GM19238 (cell line): ENCODE data around the gene CRYZL1.
"Not testable (repeated sequence)": the region's sequence is repeated elsewhere in the genome, so short reads cannot be mapped to it uniquely, and the experiment has no call there.

Experiments
- DNase-seq: peaks from one replicate; pipeline ENCODE4 v3.0.0; 2011; ENCODE audit warnings: low spot score; ENCODE audit not compliant: insufficient read length

CRYZL1 gene

DNA sequence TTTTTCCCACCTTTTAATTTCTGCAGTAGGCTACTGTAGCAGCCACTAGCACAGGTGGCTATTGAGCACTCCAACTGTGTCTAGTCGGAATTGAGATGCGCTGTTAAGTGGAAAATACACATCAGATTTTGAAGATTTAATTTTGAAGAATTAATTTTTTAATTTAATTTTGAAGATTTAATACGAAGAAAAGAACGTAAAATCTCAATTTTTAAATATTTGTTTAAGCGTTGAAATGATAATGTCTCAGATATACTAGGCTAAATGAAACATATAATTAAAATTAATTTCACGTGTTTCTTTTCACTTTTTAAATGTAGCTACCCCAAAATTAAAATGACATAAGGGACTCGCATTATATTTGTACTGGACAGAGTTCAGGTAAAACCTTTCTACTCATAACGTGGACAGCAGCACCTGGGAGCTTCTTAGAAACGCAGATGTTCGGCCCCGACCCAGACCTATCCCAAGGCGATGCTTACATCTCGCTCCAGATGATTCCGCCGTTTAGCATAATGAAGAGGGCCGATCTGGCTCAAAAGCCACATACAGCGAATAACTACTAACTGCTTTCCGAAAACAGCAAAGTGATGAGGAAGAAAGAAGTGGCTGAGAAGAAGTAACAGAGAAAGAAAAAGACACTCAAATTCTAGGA is 717 bp downstream of the CRYZL1 start:
- peak; percentile 5 for DNase-seq

DNA sequence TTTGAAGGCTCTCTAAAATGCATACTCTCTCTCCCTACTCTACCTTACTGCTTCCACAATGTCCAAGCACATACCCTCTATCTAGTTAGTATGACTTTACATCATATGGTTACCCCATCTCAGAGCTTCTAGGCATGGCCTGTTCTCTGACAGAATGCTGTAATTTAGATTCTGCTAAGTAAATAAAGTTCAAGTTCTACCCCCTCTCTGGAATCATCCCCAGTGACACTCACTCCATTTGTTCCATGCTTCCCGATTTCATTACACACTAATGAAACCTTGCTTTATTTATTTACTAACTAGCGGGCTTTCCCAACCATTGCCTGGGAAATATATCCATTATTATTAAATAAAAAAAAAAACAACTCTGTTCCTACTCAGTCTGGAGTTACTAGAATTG is 7.3 kb downstream of the CRYZL1 start:
- no peak for DNase-seq

GRCh38 chr21:33626151-33626550 is 15.4 kb downstream of the CRYZL1 start:
- DNase-seq = not testable (repeated sequence)

DNA sequence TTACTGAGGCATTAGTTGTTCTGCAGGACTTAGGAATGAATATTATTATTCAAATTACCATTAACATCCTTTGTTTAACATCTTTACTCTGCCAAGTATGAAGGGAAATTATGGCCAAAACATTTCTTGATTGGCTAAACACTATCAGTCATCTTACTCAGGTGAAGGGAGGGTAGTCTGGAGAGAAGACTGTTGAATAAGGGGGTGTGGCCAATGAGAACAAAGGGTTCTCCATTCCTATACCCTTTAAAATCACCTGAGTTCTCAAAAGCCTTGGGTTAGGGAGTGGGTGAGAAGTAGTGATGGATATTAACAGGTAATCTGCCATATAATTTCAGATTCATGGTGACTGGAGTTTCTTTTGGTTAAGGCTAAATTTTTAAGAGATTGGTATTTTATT is 19.3 kb downstream of the CRYZL1 start:
- no peak for DNase-seq

DNA sequence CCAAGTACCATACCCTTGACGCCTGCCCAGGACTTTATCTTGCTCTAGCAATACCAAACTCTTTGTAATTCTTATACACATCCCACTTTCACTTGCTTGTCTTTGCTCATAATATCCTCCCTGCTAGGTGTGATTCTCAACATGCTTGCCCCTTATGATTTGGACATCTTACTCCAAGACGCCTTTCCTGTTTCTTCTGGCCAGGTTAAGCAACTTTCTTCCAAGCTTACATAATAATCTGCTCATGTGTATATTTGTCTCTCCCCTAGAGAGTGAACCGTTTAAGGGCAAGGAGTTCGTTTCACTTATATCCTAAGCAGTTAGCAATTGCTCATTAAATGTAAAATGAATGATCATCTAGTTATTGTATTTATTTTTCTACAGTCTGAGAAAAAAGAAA is 21.8 kb downstream of the CRYZL1 start:
- no peak for DNase-seq

DNA sequence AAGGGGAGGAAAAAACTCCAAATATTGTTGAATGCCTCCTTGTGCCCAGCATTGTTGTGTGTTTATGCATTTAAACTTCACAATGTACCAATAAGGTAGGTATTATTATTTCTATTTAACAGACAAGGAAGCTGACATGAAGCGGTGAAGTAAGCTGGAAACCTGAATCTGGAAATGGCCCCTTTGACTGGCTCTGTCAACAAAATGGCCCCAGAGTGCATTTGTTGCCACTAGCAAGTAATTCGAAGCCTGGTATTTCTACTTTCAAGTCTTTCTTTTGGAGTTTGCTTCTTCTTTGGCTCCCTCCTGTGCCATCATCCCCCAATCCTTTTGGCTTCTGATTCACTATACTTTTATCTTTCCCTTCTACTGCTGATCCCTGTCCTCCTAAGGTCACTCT is 23.1 kb downstream of the CRYZL1 start:
- DNase-seq = no peak

GRCh38 chr21:33617565-33617964 is 24.0 kb downstream of the CRYZL1 start:
- DNase-seq = not testable (repeated sequence)

DNA sequence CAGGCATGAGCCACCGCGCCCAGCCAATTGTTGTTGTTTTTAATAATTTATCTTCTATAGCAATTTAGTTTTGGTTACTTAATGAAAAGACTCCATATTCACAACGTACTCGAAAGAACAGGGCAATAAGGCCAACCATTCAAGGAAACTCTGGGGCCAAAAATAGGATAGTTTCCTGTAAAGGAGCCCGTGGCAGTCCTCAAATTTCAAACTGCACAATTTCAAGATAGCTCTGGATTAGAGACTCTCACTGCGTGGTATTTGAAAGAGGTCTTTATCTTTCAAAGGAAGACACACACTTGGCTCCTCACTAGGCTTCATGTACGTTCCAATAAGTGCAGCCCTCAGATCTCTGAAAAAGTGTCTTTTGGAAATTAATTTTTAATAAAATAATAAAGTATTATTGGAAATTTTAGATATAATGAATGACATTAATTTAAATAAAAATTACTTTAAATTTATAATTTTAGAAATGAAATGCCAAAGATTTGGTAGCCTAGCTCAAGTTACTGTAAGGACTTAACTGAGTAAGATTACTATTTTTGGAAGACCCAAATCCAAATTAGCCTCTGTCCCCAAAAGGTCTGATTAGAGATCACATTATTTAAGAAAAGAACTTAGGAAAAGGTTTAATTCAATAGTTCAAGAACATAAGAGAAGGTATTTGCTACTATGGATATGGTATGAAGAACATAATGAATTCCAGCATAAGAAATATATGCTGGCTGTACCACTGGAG is 30.4 kb downstream of the CRYZL1 start:
- DNase-seq = no peak

DNA sequence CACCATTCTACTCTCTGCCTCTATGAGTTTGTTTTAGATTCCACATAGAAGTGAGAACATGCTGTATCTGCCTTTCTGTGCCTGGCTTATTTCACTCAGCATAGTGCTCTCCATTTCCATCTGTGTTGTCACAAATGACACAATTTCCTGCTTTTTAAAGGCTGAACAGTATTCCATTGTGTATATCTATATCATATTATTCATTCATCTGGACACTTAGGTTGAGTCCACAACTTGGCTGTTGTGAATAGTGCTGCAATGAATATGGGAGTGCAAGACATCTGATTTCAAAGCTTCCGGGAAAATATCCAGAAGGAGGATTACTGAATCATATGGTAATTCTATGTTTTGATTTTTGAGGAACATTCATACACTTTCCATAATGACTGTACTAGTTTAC is 33.0 kb downstream of the CRYZL1 start:
- DNase-seq = no peak

- no peak for DNase-seq
Observed at GRCh38 chr21:33598051-33598450, 43.5 kb downstream of the CRYZL1 start.

DNA sequence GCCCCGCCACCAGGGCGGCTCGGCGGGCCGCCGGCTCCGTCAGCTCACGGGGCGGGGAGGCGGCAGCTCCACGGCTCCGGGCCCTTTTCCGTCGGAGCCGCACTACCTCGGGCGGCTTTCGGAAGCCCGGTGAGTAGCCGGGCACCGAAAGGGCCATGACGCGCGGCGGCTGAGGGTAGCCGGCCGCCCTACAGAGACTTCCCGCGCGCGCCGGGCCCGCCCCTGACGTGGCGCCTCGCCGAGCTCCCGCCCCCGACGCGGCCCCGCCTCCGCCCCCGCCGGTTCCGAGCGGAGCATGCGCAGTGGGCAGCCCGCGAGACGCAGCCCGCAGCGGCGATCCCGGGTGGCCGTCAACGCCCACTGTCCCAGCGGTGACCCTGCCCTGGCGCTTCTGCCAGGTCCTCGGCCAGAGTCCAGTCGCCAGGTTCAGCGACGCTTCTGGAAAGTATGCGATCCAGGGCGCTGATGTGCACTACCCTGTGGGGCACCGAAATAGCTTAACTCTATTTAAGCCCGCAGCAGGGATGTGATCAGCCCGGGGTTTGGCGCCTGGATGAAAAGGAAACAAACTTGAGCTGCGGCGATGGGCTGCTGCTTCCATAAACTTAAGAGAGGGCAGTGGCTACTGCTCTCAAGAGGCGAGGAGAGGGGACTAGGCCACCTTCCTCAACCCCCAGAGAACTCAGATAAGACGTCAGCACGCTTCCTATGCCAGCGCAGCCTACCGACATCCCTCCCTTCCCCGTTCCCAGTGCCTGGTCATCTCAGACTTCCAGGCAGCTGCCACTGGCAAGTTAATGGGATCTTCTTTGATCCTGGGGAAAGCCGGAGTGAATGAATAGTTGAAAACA is 52.8 kb downstream of the CRYZL1 start, which contains the start of gene DONSON:
Gene DONSON (minus strand): TSS at position 200 of the 851 bp plus-strand sequence. CDS start 43 bp downstream, at position 157.
- peak; percentile 94 for DNase-seq

GRCh38 chr21:33587792-33588484 is 53.6 kb downstream of the CRYZL1 start:
- DNase-seq = peak; percentile 34

GRCh38 chr21:33586927-33587326 is 54.6 kb downstream of the CRYZL1 start:
- no peak for DNase-seq

DNA sequence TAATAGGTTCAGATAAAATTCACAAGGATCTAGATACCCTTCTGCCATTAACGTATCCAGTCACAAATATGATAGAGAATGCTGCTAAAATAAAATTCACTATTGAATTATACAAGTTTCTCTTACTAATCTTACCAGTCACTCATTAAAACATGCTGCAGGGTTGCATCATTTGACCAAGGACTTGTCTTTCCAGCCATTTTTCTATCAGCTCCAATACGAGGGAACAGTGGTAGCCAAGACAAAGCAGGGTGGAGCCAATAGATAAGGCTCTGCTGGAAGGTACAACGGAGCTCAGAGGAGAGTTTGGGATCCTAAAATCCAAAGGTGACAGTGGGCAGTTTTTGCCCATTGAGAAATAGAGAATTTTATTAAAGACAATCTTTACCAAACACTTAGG is 57.1 kb downstream of the CRYZL1 start:
- DNase-seq = no peak

DNA sequence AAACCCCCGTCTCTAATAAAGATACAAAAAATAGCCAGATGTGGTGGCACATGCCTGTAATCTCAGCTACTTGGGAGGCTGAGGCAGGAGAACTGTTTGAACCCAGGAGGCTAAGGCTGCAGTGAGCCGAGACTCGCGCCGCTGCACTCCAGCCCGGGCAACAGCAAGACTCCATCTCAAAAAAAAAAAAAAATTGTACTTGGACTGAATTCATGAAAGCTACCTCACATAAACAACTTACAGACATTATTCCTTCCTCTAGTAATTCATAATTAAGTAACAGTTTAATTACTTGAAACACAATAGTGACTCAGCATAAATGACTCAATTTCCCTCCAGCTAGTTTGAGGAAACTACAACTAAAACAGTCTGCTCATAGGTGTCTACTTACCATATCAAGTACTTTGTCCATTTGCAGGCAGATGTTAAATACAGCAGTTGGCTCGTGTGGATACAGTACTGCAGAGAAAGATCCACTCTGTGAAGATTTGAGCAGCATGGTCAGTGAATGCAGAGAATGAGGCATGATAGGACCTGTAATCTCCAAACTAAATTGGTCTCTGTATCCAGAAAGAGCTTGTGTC is 62.5 kb downstream of the CRYZL1 start:
- DNase-seq = no peak

GRCh38 chr21:33578214-33578613 is 63.3 kb downstream of the CRYZL1 start:
- no peak for DNase-seq

- DNase-seq = not testable (repeated sequence)
Observed at GRCh38 chr21:33576741-33577141, 64.8 kb downstream of the CRYZL1 start.

GRCh38 chr21:33572350-33572749 is 69.2 kb downstream of the CRYZL1 start:
- DNase-seq = no peak

DNA sequence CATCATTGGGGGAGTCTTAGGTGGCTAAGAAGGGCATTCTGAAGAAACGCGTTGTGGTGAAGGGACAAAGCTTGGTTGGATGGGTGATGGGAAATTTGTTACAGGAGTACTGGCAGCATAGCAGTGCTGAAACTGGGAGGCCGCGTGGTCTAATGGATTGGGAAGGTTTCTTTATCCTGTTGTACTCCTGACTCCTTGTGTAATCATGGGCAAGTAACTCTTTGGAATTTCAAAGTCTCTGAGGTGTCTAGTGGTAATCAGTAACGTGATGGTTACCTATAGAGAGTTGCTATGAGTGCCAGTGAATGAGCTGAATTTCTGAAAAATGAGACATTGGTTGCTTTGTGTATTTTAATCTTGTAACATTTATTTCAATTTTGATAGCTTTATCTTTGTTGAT is 71.5 kb downstream of the CRYZL1 start:
- no peak for DNase-seq

- no peak for DNase-seq
Observed at GRCh38 chr21:33568448-33568847, 73.1 kb downstream of the CRYZL1 start.

DNA sequence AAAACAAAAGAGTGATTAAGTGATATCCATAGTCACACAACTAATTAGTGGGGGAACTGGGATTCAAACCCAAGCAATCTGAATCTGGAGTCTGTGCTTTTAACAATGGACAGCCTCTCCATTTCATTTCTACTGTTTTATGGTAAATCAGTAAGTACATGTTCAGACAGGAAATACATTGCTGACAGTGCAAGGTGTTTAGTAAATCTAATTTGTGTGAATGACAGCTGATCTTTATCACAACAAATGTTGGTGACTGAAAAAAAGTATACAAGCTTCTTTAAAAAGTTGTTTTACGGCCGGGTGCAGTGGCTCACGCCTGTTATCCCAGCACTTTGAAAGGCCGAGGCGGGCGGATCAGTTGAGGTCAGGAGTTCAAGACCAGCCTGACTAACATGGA is 73.6 kb downstream of the CRYZL1 start:
- no peak for DNase-seq
